GM23338 (cell line): Measurements from ENCODE around the gene AGAP9.

Experiments
- CREB1 ChIP-seq: fragments of 250-450 bp; sonication (Bioruptor Pico); IDR thresholded peaks from 2 replicates; pipeline ENCODE4 v1.5.0; 2020; ENCODE audit warnings: low read depth, mild to moderate bottlenecking, moderate library complexity
- EZH2 ChIP-seq: fragments of 200-600 bp; sonication (generic); IDR thresholded peaks from one replicate; pipeline ENCODE4 v1.8.0; 2017; ENCODE audit warnings: antibody characterized with exemption, mild to moderate bottlenecking, low read depth; ENCODE audit not compliant: unreplicated experiment
- EZH2phosphoT487 ChIP-seq: fragments of 200-600 bp; sonication (generic); IDR thresholded peaks from one replicate; pipeline ENCODE4 v1.8.1; 2018; ENCODE audit warnings: antibody characterized with exemption; ENCODE audit not compliant: unreplicated experiment
- POLR2AphosphoS5 ChIP-seq: IDR thresholded peaks from 2 replicates; pipeline ENCODE4 v1.6.1; 2016; ENCODE audit warnings: antibody characterized with exemption, low read depth
- TF ChIP-seq, protein P1 (sequence below), 2 experiments: fragments of 200-600 bp in 1 of 2; sonication (generic) in 1 of 2; conservative IDR thresholded peaks; 2 replicates each; pipeline versions ENCODE4 v1.5.1 to v1.6.1; 2016 to 2017; ENCODE audit warnings: antibody characterized with exemption in 2 of 2, low read depth in 2 of 2, mild to moderate bottlenecking in 2 of 2, moderate library complexity in 1 of 2
- TF ChIP-seq, protein P2 (sequence below): IDR thresholded peaks from 2 replicates; pipeline ENCODE4 v1.6.1; 2016; ENCODE audit warnings: antibody characterized with exemption
- TF ChIP-seq, protein P3 (sequence below): IDR thresholded peaks from one replicate; pipeline ENCODE4 v1.6.1; 2018; ENCODE audit warnings: antibody characterized with exemption; ENCODE audit not compliant: unreplicated experiment
- TF ChIP-seq, protein P4 (sequence below): fragments of 250-450 bp; sonication (Bioruptor Pico); IDR thresholded peaks from 2 replicates; pipeline ENCODE4 v1.5.0; 2020; ENCODE audit warnings: mild to moderate bottlenecking, moderate library complexity

DNA sequence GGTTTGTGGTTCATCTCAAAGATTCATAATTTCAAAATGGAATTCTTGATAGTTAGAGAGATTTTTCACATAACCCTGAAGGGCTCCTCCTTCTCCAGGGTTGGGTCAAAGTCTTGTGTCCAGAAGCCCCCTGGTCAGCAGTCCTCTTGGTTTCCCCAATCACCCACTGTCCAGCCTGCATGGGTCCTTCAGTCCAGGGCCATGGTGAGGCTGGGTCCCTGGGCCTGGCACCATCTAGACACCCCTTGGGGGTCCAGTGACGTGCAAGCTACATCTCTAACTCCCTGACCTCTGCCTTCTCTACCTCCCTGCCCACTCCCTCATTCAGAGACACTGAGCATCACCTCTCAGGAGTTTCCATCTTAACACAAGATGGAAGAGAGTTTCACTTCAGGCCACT, 65.6 kb downstream of the AGAP9 start:
- TF ChIP-seq EZH2phosphoT487, result no peak
- no peak for TF ChIP-seq EZH2
- TF ChIP-seq, protein P1, sequence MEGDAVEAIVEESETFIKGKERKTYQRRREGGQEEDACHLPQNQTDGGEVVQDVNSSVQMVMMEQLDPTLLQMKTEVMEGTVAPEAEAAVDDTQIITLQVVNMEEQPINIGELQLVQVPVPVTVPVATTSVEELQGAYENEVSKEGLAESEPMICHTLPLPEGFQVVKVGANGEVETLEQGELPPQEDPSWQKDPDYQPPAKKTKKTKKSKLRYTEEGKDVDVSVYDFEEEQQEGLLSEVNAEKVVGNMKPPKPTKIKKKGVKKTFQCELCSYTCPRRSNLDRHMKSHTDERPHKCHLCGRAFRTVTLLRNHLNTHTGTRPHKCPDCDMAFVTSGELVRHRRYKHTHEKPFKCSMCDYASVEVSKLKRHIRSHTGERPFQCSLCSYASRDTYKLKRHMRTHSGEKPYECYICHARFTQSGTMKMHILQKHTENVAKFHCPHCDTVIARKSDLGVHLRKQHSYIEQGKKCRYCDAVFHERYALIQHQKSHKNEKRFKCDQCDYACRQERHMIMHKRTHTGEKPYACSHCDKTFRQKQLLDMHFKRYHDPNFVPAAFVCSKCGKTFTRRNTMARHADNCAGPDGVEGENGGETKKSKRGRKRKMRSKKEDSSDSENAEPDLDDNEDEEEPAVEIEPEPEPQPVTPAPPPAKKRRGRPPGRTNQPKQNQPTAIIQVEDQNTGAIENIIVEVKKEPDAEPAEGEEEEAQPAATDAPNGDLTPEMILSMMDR (conservative IDR thresholded peaks at IDR 0.05; ENCODE audit: low read depth in 2 of 2), result no peak
- no peak for TF ChIP-seq POLR2AphosphoS5
- TF ChIP-seq, protein P2, sequence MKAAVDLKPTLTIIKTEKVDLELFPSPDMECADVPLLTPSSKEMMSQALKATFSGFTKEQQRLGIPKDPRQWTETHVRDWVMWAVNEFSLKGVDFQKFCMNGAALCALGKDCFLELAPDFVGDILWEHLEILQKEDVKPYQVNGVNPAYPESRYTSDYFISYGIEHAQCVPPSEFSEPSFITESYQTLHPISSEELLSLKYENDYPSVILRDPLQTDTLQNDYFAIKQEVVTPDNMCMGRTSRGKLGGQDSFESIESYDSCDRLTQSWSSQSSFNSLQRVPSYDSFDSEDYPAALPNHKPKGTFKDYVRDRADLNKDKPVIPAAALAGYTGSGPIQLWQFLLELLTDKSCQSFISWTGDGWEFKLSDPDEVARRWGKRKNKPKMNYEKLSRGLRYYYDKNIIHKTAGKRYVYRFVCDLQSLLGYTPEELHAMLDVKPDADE, result no peak
- TF ChIP-seq CREB1, result no peak
- TF ChIP-seq, protein P3, sequence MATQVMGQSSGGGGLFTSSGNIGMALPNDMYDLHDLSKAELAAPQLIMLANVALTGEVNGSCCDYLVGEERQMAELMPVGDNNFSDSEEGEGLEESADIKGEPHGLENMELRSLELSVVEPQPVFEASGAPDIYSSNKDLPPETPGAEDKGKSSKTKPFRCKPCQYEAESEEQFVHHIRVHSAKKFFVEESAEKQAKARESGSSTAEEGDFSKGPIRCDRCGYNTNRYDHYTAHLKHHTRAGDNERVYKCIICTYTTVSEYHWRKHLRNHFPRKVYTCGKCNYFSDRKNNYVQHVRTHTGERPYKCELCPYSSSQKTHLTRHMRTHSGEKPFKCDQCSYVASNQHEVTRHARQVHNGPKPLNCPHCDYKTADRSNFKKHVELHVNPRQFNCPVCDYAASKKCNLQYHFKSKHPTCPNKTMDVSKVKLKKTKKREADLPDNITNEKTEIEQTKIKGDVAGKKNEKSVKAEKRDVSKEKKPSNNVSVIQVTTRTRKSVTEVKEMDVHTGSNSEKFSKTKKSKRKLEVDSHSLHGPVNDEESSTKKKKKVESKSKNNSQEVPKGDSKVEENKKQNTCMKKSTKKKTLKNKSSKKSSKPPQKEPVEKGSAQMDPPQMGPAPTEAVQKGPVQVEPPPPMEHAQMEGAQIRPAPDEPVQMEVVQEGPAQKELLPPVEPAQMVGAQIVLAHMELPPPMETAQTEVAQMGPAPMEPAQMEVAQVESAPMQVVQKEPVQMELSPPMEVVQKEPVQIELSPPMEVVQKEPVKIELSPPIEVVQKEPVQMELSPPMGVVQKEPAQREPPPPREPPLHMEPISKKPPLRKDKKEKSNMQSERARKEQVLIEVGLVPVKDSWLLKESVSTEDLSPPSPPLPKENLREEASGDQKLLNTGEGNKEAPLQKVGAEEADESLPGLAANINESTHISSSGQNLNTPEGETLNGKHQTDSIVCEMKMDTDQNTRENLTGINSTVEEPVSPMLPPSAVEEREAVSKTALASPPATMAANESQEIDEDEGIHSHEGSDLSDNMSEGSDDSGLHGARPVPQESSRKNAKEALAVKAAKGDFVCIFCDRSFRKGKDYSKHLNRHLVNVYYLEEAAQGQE, result no peak
- TF ChIP-seq, protein P4, sequence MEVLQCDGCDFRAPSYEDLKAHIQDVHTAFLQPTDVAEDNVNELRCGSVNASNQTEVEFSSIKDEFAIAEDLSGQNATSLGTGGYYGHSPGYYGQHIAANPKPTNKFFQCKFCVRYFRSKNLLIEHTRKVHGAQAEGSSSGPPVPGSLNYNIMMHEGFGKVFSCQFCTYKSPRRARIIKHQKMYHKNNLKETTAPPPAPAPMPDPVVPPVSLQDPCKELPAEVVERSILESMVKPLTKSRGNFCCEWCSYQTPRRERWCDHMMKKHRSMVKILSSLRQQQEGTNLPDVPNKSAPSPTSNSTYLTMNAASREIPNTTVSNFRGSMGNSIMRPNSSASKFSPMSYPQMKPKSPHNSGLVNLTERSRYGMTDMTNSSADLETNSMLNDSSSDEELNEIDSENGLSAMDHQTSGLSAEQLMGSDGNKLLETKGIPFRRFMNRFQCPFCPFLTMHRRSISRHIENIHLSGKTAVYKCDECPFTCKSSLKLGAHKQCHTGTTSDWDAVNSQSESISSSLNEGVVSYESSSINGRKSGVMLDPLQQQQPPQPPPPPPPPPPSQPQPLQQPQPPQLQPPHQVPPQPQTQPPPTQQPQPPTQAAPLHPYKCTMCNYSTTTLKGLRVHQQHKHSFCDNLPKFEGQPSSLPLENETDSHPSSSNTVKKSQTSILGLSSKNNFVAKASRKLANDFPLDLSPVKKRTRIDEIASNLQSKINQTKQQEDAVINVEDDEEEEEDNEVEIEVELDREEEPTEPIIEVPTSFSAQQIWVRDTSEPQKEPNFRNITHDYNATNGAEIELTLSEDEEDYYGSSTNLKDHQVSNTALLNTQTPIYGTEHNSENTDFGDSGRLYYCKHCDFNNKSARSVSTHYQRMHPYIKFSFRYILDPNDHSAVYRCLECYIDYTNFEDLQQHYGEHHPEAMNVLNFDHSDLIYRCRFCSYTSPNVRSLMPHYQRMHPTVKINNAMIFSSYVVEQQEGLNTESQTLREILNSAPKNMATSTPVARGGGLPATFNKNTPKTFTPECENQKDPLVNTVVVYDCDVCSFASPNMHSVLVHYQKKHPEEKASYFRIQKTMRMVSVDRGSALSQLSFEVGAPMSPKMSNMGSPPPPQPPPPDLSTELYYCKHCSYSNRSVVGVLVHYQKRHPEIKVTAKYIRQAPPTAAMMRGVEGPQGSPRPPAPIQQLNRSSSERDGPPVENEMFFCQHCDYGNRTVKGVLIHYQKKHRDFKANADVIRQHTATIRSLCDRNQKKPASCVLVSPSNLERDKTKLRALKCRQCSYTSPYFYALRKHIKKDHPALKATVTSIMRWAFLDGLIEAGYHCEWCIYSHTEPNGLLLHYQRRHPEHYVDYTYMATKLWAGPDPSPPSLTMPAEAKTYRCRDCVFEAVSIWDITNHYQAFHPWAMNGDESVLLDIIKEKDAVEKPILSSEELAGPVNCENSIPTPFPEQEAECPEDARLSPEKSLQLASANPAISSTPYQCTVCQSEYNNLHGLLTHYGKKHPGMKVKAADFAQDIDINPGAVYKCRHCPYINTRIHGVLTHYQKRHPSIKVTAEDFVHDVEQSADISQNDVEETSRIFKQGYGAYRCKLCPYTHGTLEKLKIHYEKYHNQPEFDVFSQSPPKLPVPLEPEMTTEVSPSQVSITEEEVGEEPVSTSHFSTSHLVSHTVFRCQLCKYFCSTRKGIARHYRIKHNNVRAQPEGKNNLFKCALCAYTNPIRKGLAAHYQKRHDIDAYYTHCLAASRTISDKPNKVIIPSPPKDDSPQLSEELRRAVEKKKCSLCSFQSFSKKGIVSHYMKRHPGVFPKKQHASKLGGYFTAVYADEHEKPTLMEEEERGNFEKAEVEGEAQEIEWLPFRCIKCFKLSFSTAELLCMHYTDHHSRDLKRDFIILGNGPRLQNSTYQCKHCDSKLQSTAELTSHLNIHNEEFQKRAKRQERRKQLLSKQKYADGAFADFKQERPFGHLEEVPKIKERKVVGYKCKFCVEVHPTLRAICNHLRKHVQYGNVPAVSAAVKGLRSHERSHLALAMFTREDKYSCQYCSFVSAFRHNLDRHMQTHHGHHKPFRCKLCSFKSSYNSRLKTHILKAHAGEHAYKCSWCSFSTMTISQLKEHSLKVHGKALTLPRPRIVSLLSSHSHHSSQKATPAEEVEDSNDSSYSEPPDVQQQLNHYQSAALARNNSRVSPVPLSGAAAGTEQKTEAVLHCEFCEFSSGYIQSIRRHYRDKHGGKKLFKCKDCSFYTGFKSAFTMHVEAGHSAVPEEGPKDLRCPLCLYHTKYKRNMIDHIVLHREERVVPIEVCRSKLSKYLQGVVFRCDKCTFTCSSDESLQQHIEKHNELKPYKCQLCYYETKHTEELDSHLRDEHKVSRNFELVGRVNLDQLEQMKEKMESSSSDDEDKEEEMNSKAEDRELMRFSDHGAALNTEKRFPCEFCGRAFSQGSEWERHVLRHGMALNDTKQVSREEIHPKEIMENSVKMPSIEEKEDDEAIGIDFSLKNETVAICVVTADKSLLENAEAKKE, result no peak
